NCI-H69 (cell line): ENCODE results near the gene TMEFF2.
"Not testable (repeated sequence)": the region's sequence is repeated elsewhere in the genome, so short reads cannot be mapped to it uniquely, and the experiment has no call there.

Experiments used
- DNase-seq: peaks from one replicate; lab custom pipeline; 2025; lab: John Stamatoyannopoulos, UW

TMEFF2 gene

DNA sequence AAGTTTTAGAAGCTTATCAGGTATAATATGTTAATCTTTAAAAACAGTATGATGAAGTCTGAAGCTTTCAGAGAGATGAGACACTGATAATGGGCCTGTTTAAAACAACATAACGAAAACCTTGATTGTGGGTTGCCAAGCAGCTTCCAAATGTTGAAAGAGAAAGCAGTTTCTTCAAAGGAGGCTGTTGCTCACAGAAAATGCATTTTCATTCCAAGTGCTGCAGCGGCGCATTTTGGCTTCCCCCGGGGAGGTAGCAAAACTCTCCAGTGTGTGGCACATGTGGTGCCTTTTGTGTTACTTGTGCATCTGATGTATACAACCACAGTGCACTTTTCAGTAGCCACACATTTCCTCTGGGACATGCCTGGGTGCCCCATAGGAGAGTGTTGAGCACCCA is 66.1 kb downstream of the TMEFF2 start:
- DNase-seq = no peak

DNA sequence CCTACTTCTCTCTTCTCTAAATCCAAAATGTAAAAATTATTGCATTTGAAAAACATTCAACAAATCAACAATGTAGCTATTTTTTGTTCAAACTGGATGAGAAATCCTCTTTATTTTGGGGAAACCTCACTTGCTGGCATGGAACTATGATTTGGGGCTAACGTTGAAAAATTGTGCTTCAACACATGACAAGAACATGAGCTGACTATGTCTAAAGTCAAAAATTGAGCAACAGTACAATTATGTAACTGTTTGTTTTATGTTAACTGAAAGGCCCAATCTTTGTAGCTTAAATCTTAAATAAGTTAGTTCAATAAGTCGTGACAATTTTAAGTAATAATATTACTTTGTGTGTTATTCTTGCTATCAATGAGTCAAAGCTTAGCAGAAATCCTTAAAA is 67.3 kb downstream of the TMEFF2 start:
- DNase-seq = no peak

DNA sequence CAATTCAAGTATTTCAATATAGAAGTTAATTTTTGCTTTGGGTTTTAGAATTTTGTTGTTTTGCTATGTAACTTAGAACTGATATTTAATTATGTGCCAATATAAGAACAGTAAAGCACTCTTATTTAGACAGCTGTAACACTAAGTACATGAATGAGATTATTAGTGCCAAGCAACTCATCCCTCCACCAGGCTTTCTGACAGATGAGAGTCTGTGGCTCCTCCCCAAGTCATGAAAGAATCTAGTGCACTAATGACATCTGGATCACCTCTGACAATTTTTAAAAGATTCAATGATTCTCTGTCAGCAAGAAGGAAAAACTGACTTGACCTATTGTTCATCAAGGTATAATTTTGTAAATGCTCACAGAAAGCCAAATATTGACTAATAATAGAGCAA is 67.8 kb downstream of the TMEFF2 start:
- DNase-seq = peak; percentile 53

DNA sequence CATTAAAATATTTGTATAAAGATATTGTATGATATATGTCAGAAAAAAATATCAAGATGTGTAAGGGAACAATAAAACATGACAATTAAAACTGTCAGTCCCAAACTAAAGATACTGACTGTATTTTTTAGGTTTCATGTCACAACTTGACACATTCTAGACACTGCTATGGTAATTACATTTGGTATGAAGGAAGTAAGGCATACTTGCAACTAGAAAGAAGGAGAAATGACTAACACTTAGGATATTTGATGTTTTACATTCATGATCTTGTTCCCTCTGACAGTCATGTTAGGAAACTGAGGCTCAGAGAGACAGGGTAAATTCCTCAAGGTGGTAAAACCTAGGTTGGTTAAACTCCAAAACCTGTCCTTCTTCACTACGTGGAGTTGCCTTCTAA is 68.3 kb downstream of the TMEFF2 start:
- DNase-seq = no peak

DNA sequence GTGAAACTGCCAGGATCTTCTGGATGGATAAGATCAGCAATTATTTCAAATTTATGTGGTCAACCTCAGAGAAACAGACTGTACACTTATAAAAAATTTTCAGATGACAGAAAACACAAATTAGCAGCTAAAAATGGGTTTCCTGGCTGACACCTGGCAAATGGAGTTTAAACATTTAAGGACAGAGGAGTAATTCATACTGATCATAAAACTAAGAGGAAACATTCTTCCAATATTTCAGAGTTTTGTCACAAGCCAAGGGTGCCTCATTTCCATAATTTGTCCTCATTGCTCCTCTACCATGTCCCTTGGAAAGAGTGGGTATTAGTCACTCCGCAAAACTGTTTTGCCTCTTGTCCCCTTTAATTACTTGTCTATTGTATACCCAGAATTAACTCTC is 70.2 kb downstream of the TMEFF2 start:
- no peak for DNase-seq

- DNase-seq = no peak
These were observed 70.9 kb downstream of the TMEFF2 start for GRCh38 chr2:192123847-192124246.

DNA sequence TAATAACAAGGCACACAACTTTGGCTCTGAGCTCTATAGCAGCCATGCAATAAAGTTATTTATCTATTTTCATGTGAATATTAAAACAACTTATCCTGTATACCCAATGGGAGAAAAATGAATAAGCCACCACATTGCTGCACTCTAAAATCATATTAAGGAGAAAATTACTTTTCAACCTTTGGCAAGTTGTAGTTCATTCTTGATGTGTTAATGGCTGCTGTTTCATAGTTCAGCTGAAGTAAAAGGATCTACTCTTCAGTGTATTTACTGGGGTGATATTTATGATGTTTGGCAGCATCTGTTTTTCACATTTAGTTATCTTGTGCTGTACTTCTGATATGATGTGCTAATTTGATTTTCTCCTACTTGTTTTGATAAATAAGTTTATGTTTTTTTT is 71.8 kb downstream of the TMEFF2 start:
- no peak for DNase-seq

- no peak for DNase-seq
These were observed 72.6 kb downstream of the TMEFF2 start for GRCh38 chr2:192122141-192122540.

DNA sequence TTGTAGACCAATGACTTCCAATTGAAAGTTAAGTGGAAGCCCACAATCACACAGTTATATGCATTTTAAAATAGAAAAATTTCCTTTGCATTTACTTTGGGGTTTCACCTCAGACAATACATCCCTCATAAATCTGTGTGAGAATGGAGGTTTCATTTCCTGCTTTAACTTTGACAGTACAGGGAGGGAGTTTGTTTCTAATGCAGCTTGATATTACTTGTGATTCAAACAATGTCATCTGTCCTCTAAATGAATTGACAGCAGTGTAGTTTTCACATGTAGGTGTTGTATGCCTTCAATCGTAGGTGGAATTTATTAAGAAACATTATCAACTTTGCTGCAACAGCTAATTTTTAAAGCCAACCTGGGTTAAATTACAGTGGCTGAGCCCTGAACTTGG is 75.2 kb downstream of the TMEFF2 start:
- no peak for DNase-seq

DNA sequence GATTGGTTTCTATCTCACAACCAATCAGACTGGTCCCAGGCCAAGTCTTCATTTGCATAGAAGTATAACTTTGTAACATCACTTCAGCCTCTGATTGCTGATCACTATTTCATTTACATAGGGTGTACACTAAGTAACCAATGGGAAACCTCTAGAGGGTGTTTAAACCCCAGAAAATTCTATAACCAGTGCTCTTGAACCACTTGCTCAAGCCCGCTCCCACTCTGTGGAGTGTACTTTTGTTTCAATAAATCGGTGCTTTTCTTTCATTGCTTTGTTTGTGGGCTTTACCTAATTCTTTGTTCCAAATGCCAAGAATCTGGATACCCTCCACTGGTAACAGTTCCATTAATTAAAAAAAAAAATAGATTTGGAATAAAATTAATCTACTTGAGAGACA is 77.0 kb downstream of the TMEFF2 start:
- no peak for DNase-seq

GRCh38 chr2:192111536-192111935 is 83.2 kb downstream of the TMEFF2 start:
- not testable (repeated sequence) for DNase-seq

GRCh38 chr2:192099742-192100141 is 95.0 kb downstream of the TMEFF2 start:
- DNase-seq = no peak

DNA sequence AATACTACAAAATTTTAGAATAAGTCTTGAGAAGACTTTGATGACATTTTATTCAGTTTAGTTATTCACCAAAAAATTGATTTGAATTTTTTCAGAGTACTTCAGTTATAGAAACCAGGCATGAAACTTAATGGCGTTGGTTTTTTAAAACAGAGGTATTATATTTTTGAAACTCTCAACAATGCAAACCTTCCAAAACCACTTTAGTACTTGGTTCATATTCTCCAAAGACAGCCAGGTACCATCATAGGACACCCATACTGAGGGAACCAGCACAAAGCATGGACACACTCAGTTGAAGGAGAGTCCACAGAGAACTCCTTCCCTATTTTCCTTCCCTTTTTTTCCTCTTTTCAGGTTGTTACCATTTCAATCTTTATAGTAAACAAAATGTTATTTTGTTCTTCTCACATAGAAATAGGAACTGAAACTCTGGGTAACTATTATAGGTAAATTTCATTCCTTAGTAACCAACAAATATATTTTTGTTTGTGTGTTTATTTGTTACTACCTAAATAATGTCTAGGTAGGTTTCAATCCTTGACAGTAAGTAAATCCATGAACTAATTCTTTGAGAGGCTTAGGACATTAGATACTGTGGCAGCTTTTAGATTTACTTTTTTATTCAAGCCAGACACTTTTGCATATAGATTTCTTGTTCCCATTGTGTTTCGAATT is 95.8 kb downstream of the TMEFF2 start:
- DNase-seq = no peak

DNA sequence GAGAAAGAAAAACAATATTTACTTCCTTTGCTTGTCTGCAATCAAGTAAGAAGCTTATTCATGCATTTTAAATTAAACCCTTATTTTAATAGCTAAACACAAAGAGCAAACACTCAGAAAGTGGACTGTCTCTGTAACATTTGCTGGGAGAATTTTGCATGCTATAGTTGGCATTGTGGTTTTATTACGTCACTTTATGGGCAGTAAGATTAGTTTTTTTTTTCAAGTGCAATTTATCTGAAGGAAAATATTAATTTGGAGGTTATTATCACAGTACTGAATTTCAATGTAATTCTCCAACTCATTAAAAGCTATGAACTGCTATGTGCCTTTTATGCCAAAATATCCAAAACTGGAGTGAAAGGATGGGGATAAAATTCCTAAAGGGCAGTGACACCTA is 103.3 kb downstream of the TMEFF2 start:
- DNase-seq = no peak

DNA sequence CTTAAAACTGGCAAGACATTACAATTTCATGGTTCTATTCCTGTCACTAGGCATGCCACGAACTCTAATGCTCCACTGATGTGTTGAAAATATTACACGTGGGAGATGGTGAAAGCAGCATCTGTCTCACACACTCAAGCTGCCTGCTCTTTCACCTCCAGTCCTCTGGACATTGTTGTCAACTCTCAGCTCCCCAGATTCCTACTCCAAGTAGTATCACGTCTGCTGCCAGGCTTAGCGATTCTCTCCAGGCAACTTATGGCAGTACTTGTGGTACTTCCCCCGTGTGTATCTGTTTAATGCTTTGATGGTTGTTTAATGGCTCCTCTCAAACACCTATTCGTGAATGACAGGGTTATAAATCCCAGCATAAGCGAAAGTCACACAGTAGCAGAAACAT is 103.8 kb downstream of the TMEFF2 start:
- peak; percentile 30 for DNase-seq

DNA sequence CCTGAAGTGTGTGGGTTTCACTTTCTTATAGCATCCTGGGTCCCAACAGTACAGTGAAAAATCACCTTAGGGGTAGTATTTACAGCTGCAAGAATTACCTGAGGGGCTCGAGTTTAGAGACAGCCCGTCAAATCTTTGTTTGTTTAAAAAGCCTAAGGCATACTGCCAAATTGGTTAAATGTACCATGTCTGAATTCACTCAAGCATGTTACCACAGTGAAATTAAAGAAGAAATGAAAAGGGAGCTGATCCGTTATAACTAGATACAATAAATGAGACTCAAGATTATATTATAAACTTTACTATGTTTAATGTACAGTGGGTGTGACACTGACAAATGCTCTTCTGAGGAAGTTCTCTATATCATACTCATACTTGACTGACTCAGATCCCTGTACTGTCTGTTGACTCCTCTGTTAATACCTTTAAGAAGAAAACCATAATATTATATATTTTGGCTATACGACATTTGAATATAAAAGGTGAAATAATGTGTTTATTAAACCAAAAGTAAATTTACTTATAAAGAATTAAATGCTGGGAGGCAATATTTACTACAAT is 107.3 kb downstream of the TMEFF2 start:
- peak; percentile 75 for DNase-seq

DNA sequence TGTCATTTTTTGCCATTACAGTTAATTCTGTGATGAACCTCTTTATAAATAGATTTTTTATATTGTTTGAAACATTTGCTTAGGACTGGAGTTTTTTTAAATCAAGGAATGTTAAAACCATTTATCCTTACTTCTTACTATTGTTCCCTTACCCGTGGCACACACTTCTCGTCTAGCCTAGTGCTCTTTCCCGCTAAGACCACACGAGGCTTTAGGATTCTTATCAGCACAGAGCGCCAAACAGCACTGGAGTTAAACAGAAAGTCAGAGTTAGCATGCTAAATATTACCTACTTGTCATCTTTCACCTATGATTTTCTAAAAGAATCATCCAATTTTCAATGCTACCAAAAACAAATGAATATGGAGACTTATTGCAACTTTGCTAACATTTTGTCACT is 112.6 kb downstream of the TMEFF2 start:
- DNase-seq = no peak

DNA sequence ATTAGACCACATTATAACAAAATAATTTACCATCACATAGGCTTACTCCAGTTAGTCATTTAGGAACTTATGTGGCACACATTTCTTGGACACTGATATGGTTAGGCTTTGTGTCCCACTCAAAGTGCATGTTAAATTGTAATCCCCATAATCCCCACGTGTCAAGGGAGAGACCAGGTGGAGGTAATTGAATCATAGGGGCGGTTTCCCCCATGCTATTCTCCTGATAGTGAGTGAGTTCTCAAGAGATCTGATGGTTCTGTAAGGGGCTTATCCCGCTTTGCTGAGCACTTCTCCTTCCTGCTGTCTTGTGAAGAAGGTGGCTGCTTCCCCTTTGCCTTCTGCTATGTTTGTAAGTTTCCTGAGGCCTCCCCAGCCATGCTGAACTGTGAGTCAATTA is 114.6 kb downstream of the TMEFF2 start:
- not testable (repeated sequence) for DNase-seq

DNA sequence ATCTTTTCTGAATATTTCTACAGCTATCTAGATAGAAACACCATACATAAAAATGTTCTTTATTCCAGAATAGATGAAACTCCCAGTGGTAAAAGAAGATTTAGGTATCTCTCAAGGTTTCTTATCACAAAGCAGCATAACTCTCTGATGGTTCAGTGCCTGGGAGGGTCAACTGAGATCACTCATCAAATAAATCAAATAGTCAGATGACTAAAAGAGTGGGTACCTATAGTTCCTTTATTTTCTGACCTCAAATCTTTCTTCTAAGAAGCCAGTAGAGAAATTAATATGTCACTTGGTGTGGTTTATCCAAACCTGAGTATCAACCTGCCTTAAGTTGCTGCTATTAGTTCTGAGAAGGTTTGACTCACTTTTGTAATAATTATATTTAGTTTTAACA is 120.9 kb downstream of the TMEFF2 start:
- no peak for DNase-seq

DNA sequence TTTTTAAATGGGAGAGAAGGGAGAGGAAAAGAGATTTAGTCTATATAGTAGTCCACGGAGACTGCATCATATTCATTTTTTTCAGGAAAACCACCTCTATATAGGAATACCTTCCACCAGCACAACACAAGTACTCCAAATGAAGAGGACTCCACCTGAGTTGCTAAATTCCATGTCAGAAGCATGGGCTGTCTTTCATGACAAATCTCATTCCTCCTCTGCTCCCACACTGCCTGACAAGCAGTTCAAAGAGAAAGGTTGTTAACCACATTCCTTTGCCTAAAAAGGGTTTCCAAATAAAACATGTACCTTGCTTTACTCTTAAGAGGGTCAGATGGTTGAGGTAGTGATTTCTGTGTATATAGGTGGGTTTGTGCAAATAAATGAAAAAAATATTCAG is 122.0 kb downstream of the TMEFF2 start:
- DNase-seq = no peak

- DNase-seq = no peak
These were observed 122.5 kb downstream of the TMEFF2 start for GRCh38 chr2:192072261-192072660.

DNA sequence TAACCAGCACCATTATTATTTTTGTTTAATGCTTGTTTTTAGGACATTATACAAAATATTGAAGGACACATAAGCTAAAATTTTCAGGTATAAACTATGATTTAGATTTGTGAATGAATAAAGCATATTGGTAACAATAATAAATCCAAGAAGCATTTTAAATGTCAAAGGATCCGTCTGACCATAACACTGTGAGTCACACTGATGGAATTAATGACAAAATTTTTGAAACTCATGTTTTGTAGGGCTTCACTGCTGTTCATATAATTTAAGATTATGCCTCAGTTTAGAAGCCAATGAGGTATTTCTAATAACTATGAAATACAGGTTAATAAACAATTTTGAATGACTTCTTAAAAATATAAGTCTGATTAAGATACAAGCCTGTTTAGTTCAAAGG is 124.6 kb downstream of the TMEFF2 start:
- no peak for DNase-seq

DNA sequence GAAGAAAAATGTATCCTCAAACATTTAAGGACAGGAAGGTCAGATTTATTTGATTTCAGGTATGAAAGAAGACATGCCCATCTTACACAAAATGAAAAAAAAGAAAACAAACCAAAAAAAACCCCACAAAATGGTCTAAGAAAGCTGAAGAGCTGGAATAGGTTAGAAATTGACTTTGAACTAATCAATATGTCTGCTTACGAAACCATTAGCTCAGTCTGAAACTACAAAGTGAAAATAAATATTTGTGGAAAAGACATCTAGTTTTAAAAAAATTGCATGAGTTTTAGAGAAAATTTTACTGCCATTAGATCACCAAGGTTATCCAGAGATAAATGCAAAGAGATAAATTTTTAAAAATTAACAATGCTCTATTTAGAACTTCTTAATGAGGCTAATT is 125.3 kb downstream of the TMEFF2 start:
- DNase-seq = no peak

- no peak for DNase-seq
These were observed 125.8 kb downstream of the TMEFF2 start for GRCh38 chr2:192068966-192069365.
